ENCODE data around the gene NMNAT2. TPM values are rescaled to one million over a fixed set of nuclear protein-coding genes. Genes with fewer than 3 reads are reported as not detected.

Gene NMNAT2
- total and polyA plus RNA-seq, 2 donors from 2014 or later = 0.17 to 2.0 TPM

- H3K36me3 ChIP-seq (ENCODE audit: control insufficient read depth in 2 of 3, insufficient read depth in 3 of 3, low read length in 3 of 3) = no peaks in the 10 kb centered on the region
- H3K27me3 ChIP-seq (ENCODE audit: control insufficient read depth, insufficient read depth, low read length) = no peaks in the 10 kb centered on the region
- peaks cover 0 to 3% (median 0%) of the 10 kb centered on the region in 3 donors for H3K4me1 ChIP-seq (ENCODE audit: control insufficient read depth in 2 of 3, insufficient read depth in 2 of 3, low read depth in 1 of 3, low read length in 3 of 3)
- DNase-seq (peak in 4 of 5 donors; percentile 83 to 97 (median 91)), FAIRE-seq (no peak)
- H3K9me3 ChIP-seq (ENCODE audit: control insufficient read depth in 2 of 3, insufficient read depth in 1 of 3, low read length in 3 of 3) = no peaks in the 10 kb centered on the region
- no peak overlapping the region for H3K4me3 ChIP-seq (ENCODE audit: low read length in 3 of 3)
- intact Hi-C loops (cut with DNase I) = no loop called here
- no peak for TF ChIP-seq CTCF (IDR thresholded peaks at IDR 0.05; ENCODE audit: borderline replicate concordance, extremely low read depth, insufficient read depth)
- H3K9ac ChIP-seq (ENCODE audit: low read length in 3 of 3) = no peak overlapping the region
- H3K27ac ChIP-seq (ENCODE audit: low read depth in 2 of 2, low read length in 2 of 2) = no peak overlapping the region
These were observed 191.2 kb downstream of the NMNAT2 start for GRCh38 chr1:183226963-183227362.

GRCh38 chr1:183226361-183226760 is 191.8 kb downstream of the NMNAT2 start:
- H3K4me1 ChIP-seq (ENCODE audit: control insufficient read depth in 2 of 3, insufficient read depth in 2 of 3, low read depth in 1 of 3, low read length in 3 of 3) = peaks cover 0 to 3% (median 0%) of the 10 kb centered on the region in 3 donors
- TF ChIP-seq CTCF (IDR thresholded peaks at IDR 0.05; ENCODE audit: borderline replicate concordance, extremely low read depth, insufficient read depth) = no peak
- no peak overlapping the region for H3K4me3 ChIP-seq (ENCODE audit: low read length in 3 of 3)
- no peaks in the 10 kb centered on the region for H3K27me3 ChIP-seq (ENCODE audit: control insufficient read depth, insufficient read depth, low read length)
- intact Hi-C loops (cut with DNase I) = no loop called here
- H3K27ac ChIP-seq (ENCODE audit: low read depth in 2 of 2, low read length in 2 of 2) = no peak overlapping the region
- H3K9me3 ChIP-seq (ENCODE audit: control insufficient read depth in 2 of 3, insufficient read depth in 1 of 3, low read length in 3 of 3) = no peaks in the 10 kb centered on the region
- FAIRE-seq (no peak), DNase-seq (peak in 2 of 5 donors; percentile 49 to 63)
- H3K36me3 ChIP-seq (ENCODE audit: control insufficient read depth in 2 of 3, insufficient read depth in 3 of 3, low read length in 3 of 3) = no peaks in the 10 kb centered on the region
- H3K9ac ChIP-seq (ENCODE audit: low read length in 3 of 3) = no peak overlapping the region

- peak in 2 of 5 donors; percentile 71 to 74 for DNase-seq
- no peak for TF ChIP-seq CTCF (IDR thresholded peaks at IDR 0.05; ENCODE audit: borderline replicate concordance, extremely low read depth, insufficient read depth)
- Histone ChIP-seq H3K9ac (ENCODE audit: low read length in 3 of 3) (no peak overlapping the region), H3K9me3 (ENCODE audit: control insufficient read depth in 2 of 3, insufficient read depth in 1 of 3, low read length in 3 of 3) (no peaks in the 10 kb centered on the region), H3K4me3 (ENCODE audit: low read length in 3 of 3) (no peak overlapping the region), H3K36me3 (ENCODE audit: control insufficient read depth in 2 of 3, insufficient read depth in 3 of 3, low read length in 3 of 3) (no peaks in the 10 kb centered on the region), H3K4me1 (ENCODE audit: control insufficient read depth in 2 of 3, insufficient read depth in 2 of 3, low read depth in 1 of 3, low read length in 3 of 3) (peaks cover 0 to 4% (median 4%) of the 10 kb centered on the region in 3 donors), H3K27ac (ENCODE audit: low read depth in 2 of 2, low read length in 2 of 2) (no peak overlapping the region), H3K27me3 (ENCODE audit: control insufficient read depth, insufficient read depth, low read length) (no peaks in the 10 kb centered on the region)
- intact Hi-C loops (cut with DNase I) = no loop called here
- no peak for FAIRE-seq
These were observed 194.7 kb downstream of the NMNAT2 start for GRCh38 chr1:183223467-183223866.

- no peak for FAIRE-seq
- intact Hi-C loops (cut with DNase I) = no loop called here
- H3K4me3 ChIP-seq (ENCODE audit: low read length in 3 of 3) = no peak overlapping the region
These were observed 195.3 kb downstream of the NMNAT2 start for GRCh38 chr1:183222909-183223308.

More at GRCh38 chr1:183222909-183223308, 195.3 kb downstream of the NMNAT2 start:
- Histone ChIP-seq H3K27ac (ENCODE audit: low read depth in 2 of 2, low read length in 2 of 2) (no peak overlapping the region), H3K27me3 (ENCODE audit: control insufficient read depth, insufficient read depth, low read length) (no peaks in the 10 kb centered on the region), H3K9ac (ENCODE audit: low read length in 3 of 3) (no peak overlapping the region), H3K9me3 (ENCODE audit: control insufficient read depth in 2 of 3, insufficient read depth in 1 of 3, low read length in 3 of 3) (no peaks in the 10 kb centered on the region), H3K4me1 (ENCODE audit: control insufficient read depth in 2 of 3, insufficient read depth in 2 of 3, low read depth in 1 of 3, low read length in 3 of 3) (peaks cover 0 to 7% (median 5%) of the 10 kb centered on the region in 3 donors), H3K36me3 (ENCODE audit: control insufficient read depth in 2 of 3, insufficient read depth in 3 of 3, low read length in 3 of 3) (no peaks in the 10 kb centered on the region)
- no peak for TF ChIP-seq CTCF (IDR thresholded peaks at IDR 0.05; ENCODE audit: borderline replicate concordance, extremely low read depth, insufficient read depth)
- DNase-seq = no peak
